Nephron (organoid): ENCODE data around the gene ACADS.

Experiments used
- H3K27ac Mint-ChIP-seq, 3 experiments: 2 replicates each; pipeline ENCODE4 v1.8.0; 2020; ENCODE audit warnings: mixed read lengths in 3 of 3, mild to moderate bottlenecking in 2 of 3, moderate library complexity in 1 of 3
- H3K27me3 Mint-ChIP-seq: 2 replicates; pipeline ENCODE4 v1.8.0; 2021; ENCODE audit warnings: low read depth, mild to moderate bottlenecking, moderate library complexity, mixed read lengths
- H3K36me3 Mint-ChIP-seq: 2 replicates; pipeline ENCODE4 v1.8.0; 2020; ENCODE audit warnings: low read depth, mixed read lengths
- H3K4me1 Mint-ChIP-seq: 2 replicates; pipeline ENCODE4 v1.8.0; 2020; ENCODE audit warnings: mixed read lengths
- H3K4me3 Mint-ChIP-seq, 3 experiments: 2 replicates each; pipeline ENCODE4 v1.8.0; 2020; ENCODE audit warnings: mild to moderate bottlenecking in 3 of 3, mixed read lengths in 3 of 3, moderate library complexity in 2 of 3
- H3K9me3 Mint-ChIP-seq: 2 replicates; pipeline ENCODE4 v1.8.0; 2020; ENCODE audit warnings: mixed read lengths
- TF ChIP-seq, protein P1 (sequence below), 3 experiments: fragments of 200-600 bp; sonication (generic); IDR thresholded peaks; one replicate each; pipeline ENCODE4 v1.5.0; 2021; ENCODE audit warnings: antibody characterized with exemption in 3 of 3; ENCODE audit not compliant: unreplicated experiment in 3 of 3

The ACADS gene

DNA sequence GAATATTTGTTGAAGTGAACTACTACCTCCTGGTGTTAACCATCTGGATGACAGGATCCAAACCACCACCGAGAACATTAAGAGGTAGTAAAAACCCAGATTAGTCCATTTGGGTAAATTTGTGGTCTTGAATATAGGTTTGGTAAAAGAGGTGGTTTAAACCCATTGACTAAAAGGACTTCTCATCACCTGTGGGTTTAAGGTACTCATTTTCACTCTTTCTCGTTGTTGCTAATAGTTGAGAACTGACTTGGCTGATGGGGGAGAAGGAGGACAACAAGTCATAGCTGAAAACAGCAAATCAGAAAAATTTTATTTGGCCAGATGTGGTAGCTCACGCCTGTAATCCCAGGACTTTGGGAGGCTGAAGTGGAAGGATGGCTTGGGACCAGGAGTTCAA lies 59.2 kb downstream of the ACADS start:
- H3K4me3 Mint-ChIP-seq = no peak overlapping the region
- no peaks in the 10 kb centered on the region for H3K4me1 Mint-ChIP-seq
- peaks cover 38% of the 10 kb centered on the region for H3K36me3 Mint-ChIP-seq
- no peaks in the 10 kb centered on the region for H3K27me3 Mint-ChIP-seq
- no peak overlapping the region for H3K27ac Mint-ChIP-seq
- TF ChIP-seq, protein P1, sequence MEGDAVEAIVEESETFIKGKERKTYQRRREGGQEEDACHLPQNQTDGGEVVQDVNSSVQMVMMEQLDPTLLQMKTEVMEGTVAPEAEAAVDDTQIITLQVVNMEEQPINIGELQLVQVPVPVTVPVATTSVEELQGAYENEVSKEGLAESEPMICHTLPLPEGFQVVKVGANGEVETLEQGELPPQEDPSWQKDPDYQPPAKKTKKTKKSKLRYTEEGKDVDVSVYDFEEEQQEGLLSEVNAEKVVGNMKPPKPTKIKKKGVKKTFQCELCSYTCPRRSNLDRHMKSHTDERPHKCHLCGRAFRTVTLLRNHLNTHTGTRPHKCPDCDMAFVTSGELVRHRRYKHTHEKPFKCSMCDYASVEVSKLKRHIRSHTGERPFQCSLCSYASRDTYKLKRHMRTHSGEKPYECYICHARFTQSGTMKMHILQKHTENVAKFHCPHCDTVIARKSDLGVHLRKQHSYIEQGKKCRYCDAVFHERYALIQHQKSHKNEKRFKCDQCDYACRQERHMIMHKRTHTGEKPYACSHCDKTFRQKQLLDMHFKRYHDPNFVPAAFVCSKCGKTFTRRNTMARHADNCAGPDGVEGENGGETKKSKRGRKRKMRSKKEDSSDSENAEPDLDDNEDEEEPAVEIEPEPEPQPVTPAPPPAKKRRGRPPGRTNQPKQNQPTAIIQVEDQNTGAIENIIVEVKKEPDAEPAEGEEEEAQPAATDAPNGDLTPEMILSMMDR (IDR thresholded peaks at IDR 0.05; ENCODE audit: unreplicated experiment in 3 of 3) = no peak
- no peaks in the 10 kb centered on the region for H3K9me3 Mint-ChIP-seq

DNA sequence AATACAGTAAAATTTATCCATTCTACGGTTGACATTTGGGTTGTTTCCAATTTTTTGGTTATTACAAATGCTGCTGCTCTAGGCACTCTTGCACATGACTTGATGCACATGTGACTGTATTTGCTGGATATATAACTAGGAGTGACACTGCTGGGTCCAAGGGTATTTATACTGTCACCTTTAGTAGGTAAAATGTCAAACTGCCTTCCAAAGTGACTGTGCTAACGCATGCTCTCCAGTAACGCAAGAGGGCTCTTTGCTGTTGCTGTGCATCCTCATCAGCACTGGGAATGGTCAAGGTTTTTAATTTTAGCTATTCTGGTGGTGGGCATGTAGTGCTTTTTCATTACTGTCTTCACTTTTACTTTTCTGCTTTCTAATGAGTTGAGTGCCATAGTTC lies 62.3 kb downstream of the ACADS start:
- peaks cover 40% of the 10 kb centered on the region for H3K36me3 Mint-ChIP-seq
- H3K4me3 Mint-ChIP-seq = no peak overlapping the region
- TF ChIP-seq, protein P1 (IDR thresholded peaks at IDR 0.05; ENCODE audit: unreplicated experiment in 3 of 3) = no peak
- no peak overlapping the region for H3K27ac Mint-ChIP-seq
- no peaks in the 10 kb centered on the region for H3K27me3 Mint-ChIP-seq
- peaks cover 3% of the 10 kb centered on the region for H3K9me3 Mint-ChIP-seq
- no peaks in the 10 kb centered on the region for H3K4me1 Mint-ChIP-seq
